HepG2 (cell line): ENCODE measurements around the gene SLC41A1. TPM values are rescaled to one million over a fixed set of nuclear protein-coding genes. Genes with fewer than 3 reads are reported as not detected.

Experiments used
- ATAC-seq: fragments of 200-7000 bp; cut with Tn5 transposase; 3 replicates; pipeline ENCODE4 v1.9.1; 2020; ENCODE audit warnings: mild to moderate bottlenecking, moderate library complexity
- BruUV-seq: library from RNA; stranded (reverse); fragments of 400-500 nt; replicated peaks from 2 replicates; lab custom pipeline; 2021; lab: Mats Ljungman, UMichigan
- CTCF ChIA-PET: fragments of 300-600 bp; formaldehyde crosslinking; extraction: SDS; loops from one replicate; lab custom pipeline; 2021; ENCODE audit warnings: low total read pairs, inconsistent platforms, low intra/inter-chr PET ratio; lab: Yijun Ruan, JAX
- POLR2A ChIA-PET: fragments of 350-600 bp; sonication (Branson Sonifier 250); formaldehyde crosslinking; loops from one replicate; lab custom pipeline; 2020; ENCODE audit warnings: antibody characterized with exemption, inconsistent platforms; lab: Yijun Ruan, JAX
- DNase-seq: peaks from one replicate; pipeline ENCODE4 v3.0.0-alpha.2; 2015; ENCODE audit warnings: low spot score
- FAIRE-seq: peaks from 3 replicates; lab custom pipeline; 2011; peaks lifted over from hg19 to GRCh38; lab: Jason Lieb, UNC
- H2AFZ ChIP-seq: one replicate; pipeline ENCODE4 v1.6.1; 2011; ENCODE audit warnings: low read length, inconsistent platforms
- H3K27ac ChIP-seq: fragments of 300-600 bp; 3 replicates; pipeline ENCODE4 v1.8.0; 2011; ENCODE audit warnings: mixed run types, mild to moderate bottlenecking, mixed read lengths, low read length, inconsistent platforms; ENCODE audit not compliant: insufficient read depth; ENCODE audit errors: extremely low read length
- H3K27me3 ChIP-seq, 2 experiments: fragments of 200-600 bp in 1 of 2; 2 replicates in 1 of 2; 3 replicates in 1 of 2; pipeline versions ENCODE4 v1.6.0 to v1.8.0; 2011; ENCODE audit warnings: low read length in 2 of 2, mild to moderate bottlenecking in 2 of 2, moderate library complexity in 2 of 2, inconsistent platforms in 1 of 2; ENCODE audit not compliant: insufficient read depth in 2 of 2, control insufficient read depth in 1 of 2
- H3K36me3 ChIP-seq, 2 experiments: fragments of 200-600 bp in 1 of 2; replicated peaks in 1 of 2; 2 replicates in 1 of 2; 3 replicates in 1 of 2; pipeline versions ENCODE4 v1.5.1 to v1.8.0; 2011; ENCODE audit warnings: low read length in 2 of 2, inconsistent platforms in 1 of 2; ENCODE audit not compliant: insufficient read depth in 2 of 2, control insufficient read depth in 1 of 2
- H3K4me1 ChIP-seq: 2 replicates; pipeline ENCODE4 v1.5.1; 2012; ENCODE audit warnings: low read length, inconsistent platforms; ENCODE audit not compliant: insufficient read depth
- H3K4me2 ChIP-seq: 2 replicates; pipeline ENCODE4 v1.6.0; 2011; ENCODE audit warnings: low read depth, low read length, inconsistent platforms
- H3K4me3 ChIP-seq, 3 experiments: fragments of 200-600 bp in 1 of 3; sonication (generic), shearing (Covaris generic) in 1 of 3; replicated peaks in 1 of 3; 2 replicates each; pipeline ENCODE4 v1.5.1; 2011 to 2016; ENCODE audit warnings: low read length in 3 of 3, inconsistent platforms in 2 of 3, low read depth in 2 of 3, mild to moderate bottlenecking in 2 of 3, control low read depth in 1 of 3, mixed read lengths in 1 of 3; ENCODE audit not compliant: insufficient read depth in 1 of 3
- H3K79me2 ChIP-seq: one replicate; pipeline ENCODE4 v1.6.1; 2011; ENCODE audit warnings: low read length, inconsistent platforms; ENCODE audit not compliant: insufficient read depth
- H3K9ac ChIP-seq: 2 replicates; pipeline ENCODE4 v1.6.0; 2011; ENCODE audit warnings: mild to moderate bottlenecking, low read depth, low read length, inconsistent platforms; ENCODE audit not compliant: insufficient read depth
- H3K9me3 ChIP-seq: 2 replicates; pipeline ENCODE4 v1.5.1; 2012; ENCODE audit warnings: mild to moderate bottlenecking, low read length
- H4K20me1 ChIP-seq: 2 replicates; pipeline ENCODE4 v1.6.0; 2011; ENCODE audit warnings: inconsistent platforms, mild to moderate bottlenecking, low read length, moderate library complexity; ENCODE audit not compliant: insufficient read depth
- ELF1 ChIP-seq: sonication (generic); formaldehyde crosslinking; IDR thresholded peaks from 2 replicates; pipeline ENCODE4 v1.4.0; 2020; ENCODE audit warnings: missing genetic modification reagents
- FOXK1 ChIP-seq: sonication (generic); formaldehyde crosslinking; IDR thresholded peaks from 2 replicates; pipeline ENCODE4 v1.4.0; 2020; ENCODE audit warnings: low read depth, missing genetic modification reagents, borderline replicate concordance
- HDAC2 ChIP-seq: sonication (generic); formaldehyde crosslinking; IDR thresholded peaks from 2 replicates; pipeline ENCODE4 v1.4.0; 2020; ENCODE audit warnings: missing genetic modification reagents
- HMG20B ChIP-seq: conservative IDR thresholded peaks from 2 replicates; pipeline ENCODE4 v1.6.1; 2016; ENCODE audit warnings: missing genetic modification reagents, missing compliant biosample characterization
- MLLT10 ChIP-seq: sonication (generic); formaldehyde crosslinking; IDR thresholded peaks from 2 replicates; pipeline ENCODE4 v1.4.0; 2020; ENCODE audit warnings: missing genetic modification reagents
- UBTF ChIP-seq: sonication (generic); formaldehyde crosslinking; IDR thresholded peaks from 2 replicates; pipeline ENCODE4 v1.4.0; 2020; ENCODE audit warnings: mild to moderate bottlenecking, missing genetic modification reagents
- ZFP41 ChIP-seq: sonication (generic); formaldehyde crosslinking; IDR thresholded peaks from 2 replicates; pipeline ENCODE4 v1.4.0; 2020; ENCODE audit warnings: mild to moderate bottlenecking, missing genetic modification reagents, borderline replicate concordance
- ZFY ChIP-seq: sonication (generic); formaldehyde crosslinking; IDR thresholded peaks from 2 replicates; pipeline ENCODE4 v1.4.0; 2020; ENCODE audit warnings: missing genetic modification reagents
- ZMAT3 ChIP-seq: sonication (generic); formaldehyde crosslinking; conservative IDR thresholded peaks from 2 replicates; pipeline ENCODE4 v1.7.0; 2021; ENCODE audit warnings: missing genetic modification reagents
- ZNF430 ChIP-seq: sonication (generic); formaldehyde crosslinking; IDR thresholded peaks from 2 replicates; pipeline ENCODE4 v1.9.0; 2021; ENCODE audit warnings: mild to moderate bottlenecking, missing genetic modification reagents
- ZNF547 ChIP-seq: sonication (generic); formaldehyde crosslinking; IDR thresholded peaks from 2 replicates; pipeline ENCODE4 v1.5.1; 2020; ENCODE audit warnings: mild to moderate bottlenecking, missing genetic modification reagents
- ZNF776 ChIP-seq: sonication (generic); formaldehyde crosslinking; IDR thresholded peaks from 2 replicates; pipeline ENCODE4 v1.4.0; 2020; ENCODE audit warnings: mild to moderate bottlenecking, missing genetic modification reagents
- ZNF777 ChIP-seq: sonication (generic); formaldehyde crosslinking; IDR thresholded peaks from 2 replicates; pipeline ENCODE4 v1.4.0; 2020; ENCODE audit warnings: missing genetic modification reagents
- ZSCAN25 ChIP-seq: sonication (generic); formaldehyde crosslinking; IDR thresholded peaks from 2 replicates; pipeline ENCODE4 v1.8.0; 2022; ENCODE audit warnings: mild to moderate bottlenecking, missing genetic modification reagents
- WGBS: methylation state at CpG from one replicate; pipeline ENCODE4 v1.1.6; 2017; ENCODE audit warnings: low lambda C conversion rate; 5-methylcytosine and 5-hydroxymethylcytosine counted together
- in situ Hi-C: cut with HindIII; loops from 2 replicates; pipeline ENCODE4 v1.10.0; 2017; ENCODE audit warnings: low pct_unique_long_range_greater_than_20kb; ENCODE audit not compliant: extremely low pct_ligation_motif_present
- intact Hi-C: fragments of 100-400 bp; cut with micrococcal nuclease; formaldehyde crosslinking; loops from one replicate; pipeline ENCODE4 v1.10.0; 2022; ENCODE audit not compliant: unreplicated experiment
- polyA plus RNA-seq, 8 experiments: library from polyadenylated mRNA; depleted of rRNA in 3 of 8; stranded (reverse) in 7 of 8; unstranded in 1 of 8; fragments of >200 nt; fragmentation: Illumina TruSeq in 4 of 8; extraction: Trizol in 4 of 8; gene quantifications; 2 replicates each; pipeline versions ENCODE4 v1.2.1 to v1.2.3, GENCODE V29; 2011 to 2016; ENCODE audit warnings: low read depth in 4 of 8, missing spikeins in 1 of 8, mixed read lengths in 1 of 8; ENCODE audit not compliant: insufficient read depth in 1 of 8
- total RNA-seq, 5 experiments: library from RNA; depleted of rRNA; stranded (reverse); fragments of >200 nt; fragmentation: Illumina TruSeq; extraction: Trizol; gene quantifications; 2 replicates each; pipeline ENCODE4 v1.2.3, GENCODE V29; 2016; ENCODE audit warnings: low read depth in 1 of 5

The SLC41A1 gene
- total and polyA plus RNA-seq, 2 of the 13 experiments (the other 11 are each of a cell fraction or from before 2014, with no cell fraction given): 2.2 to 4.6 TPM

DNA sequence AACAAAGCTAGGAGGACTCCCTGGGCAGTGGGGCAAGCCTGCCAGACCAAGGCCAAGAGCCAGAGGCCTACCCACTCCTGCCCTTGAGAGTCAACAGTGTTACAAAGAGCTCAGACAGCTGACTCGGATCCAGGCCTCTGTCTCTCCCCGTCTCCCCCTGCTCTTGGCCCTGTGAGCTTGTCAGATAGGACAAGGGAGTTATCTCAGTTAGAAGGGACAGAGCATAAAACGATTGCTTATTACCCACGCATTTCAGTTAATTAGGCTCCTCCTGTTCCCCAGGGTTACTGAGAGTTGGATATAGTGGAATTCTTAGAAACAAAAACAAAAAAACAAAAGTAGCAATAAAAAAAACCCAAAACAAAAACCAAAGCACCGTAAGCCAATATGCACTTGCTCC lies 1.3 kb downstream of the SLC41A1 start:
- 0 out of 2 replicates have a peak overlapping the region, but pooled peaks have one; percentile 44 for H3K4me2 ChIP-seq
- no TSS peak for BruUV-seq
- TF ChIP-seq ZNF777 (CRISPR knock-in tag): no peak
- no peak for TF ChIP-seq ZNF776 (CRISPR knock-in tag)
- TF ChIP-seq ELF1 (CRISPR knock-in tag): no peak
- TF ChIP-seq FOXK1 (CRISPR knock-in tag): no peak
- no peak for TF ChIP-seq HDAC2
- no peak for TF ChIP-seq HMG20B (CRISPR knock-in tag)
- TF ChIP-seq ZNF430 (CRISPR knock-in tag): no peak
- no peak for TF ChIP-seq MLLT10 (CRISPR knock-in tag)
- TF ChIP-seq ZNF547 (CRISPR knock-in tag): no peak
- peak; percentile 89 for TF ChIP-seq ZSCAN25 (CRISPR knock-in tag)
- 0 out of 2 replicates have a peak, but pooled peaks have one; percentile 26 for TF ChIP-seq ZFY
- TF ChIP-seq ZFP41 (CRISPR knock-in tag): no peak
- no peak for TF ChIP-seq UBTF (CRISPR knock-in tag)
- no peak for TF ChIP-seq ZMAT3 (CRISPR knock-in tag)
- WGBS: 45% methylated on average over 5 of the region's 5 CpGs
- no peaks in the 10 kb centered on the region for H4K20me1 ChIP-seq
- H3K4me3 ChIP-seq: peak overlapping the region in 1 of 3 experiments; percentile 80; a peak in 1 of 6 replicates
- no peak overlapping the region for H2AFZ ChIP-seq
- H3K9ac ChIP-seq: no peak overlapping the region
- H3K4me1 ChIP-seq: peaks cover 29% of the 10 kb centered on the region
- CTCF ChIA-PET: no interaction called here
- POLR2A ChIA-PET: no interaction called here
- peaks cover 1 to 23% of the 10 kb centered on the region in 2 experiments; a peak in 3 of 5 replicates for H3K27me3 ChIP-seq
- DNase-seq (no peak), FAIRE-seq (no peak), ATAC-seq (no peak)
- H3K27ac ChIP-seq: no peak overlapping the region
- H3K79me2 ChIP-seq: no peaks in the 10 kb centered on the region
- H3K36me3 ChIP-seq: no peaks in the 10 kb centered on the region
- in situ Hi-C loops: no loop called here
- H3K9me3 ChIP-seq: no peaks in the 10 kb centered on the region
- intact Hi-C loops: no loop called here
